ENCODE data around the gene GALNT2. TPM values are rescaled to one million over a fixed set of nuclear protein-coding genes. Genes with fewer than 3 reads are reported as not detected.

The GALNT2 gene
- polyA plus RNA-seq, 3 donors, result 19.6 to 25.6 (median 23.4) TPM

DNA sequence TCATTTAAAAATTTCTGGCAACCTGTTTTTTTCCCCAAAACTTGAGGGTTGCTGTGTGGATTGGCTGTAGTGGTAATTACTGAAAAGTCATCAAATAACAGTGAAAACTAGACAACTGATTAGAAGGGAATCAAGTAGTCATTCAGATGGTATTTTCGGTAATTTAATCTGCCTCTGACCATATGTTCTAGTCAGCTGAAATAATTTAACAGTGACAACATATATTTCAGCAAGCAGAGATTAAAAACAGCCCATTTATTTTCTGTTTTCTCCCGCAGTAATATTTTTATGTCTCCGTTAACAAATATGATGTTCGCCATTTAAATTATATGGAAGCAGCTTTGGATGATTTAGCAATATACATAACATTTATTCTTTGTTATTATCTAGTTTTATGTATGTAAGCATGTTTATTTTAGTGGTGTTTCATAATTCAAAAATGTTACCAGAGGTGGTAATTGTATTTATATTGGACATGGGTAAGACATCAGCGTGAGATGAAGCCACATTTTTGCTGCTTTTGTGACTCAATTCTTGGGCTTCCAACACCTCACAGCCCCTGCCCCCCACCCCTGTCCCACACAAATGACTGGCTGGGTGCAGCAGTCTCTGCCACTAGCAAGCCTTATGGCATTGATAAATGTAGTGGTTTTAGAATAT is 104.4 kb downstream of the GALNT2 start:
- H3K36me3 ChIP-seq (replicated peaks in 1 of 2; ENCODE audit: control insufficient read depth in 1 of 2, insufficient read depth in 2 of 2, low read length in 2 of 2), result no peaks in the 10 kb centered on the region
- no peak overlapping the region for H3K4me2 ChIP-seq (replicated peaks; ENCODE audit: extremely low read depth, low read length, poor library complexity, severe bottlenecking)
- H3K9me3 ChIP-seq (replicated peaks in 1 of 2; ENCODE audit: control insufficient read depth in 1 of 2, insufficient read depth in 1 of 2, low read length in 2 of 2), result no peaks in the 10 kb centered on the region
- peaks cover 91% of the 10 kb centered on the region for H3K79me2 ChIP-seq (ENCODE audit: insufficient read depth, low read length)
- no peaks in the 10 kb centered on the region for H3K27me3 ChIP-seq (ENCODE audit: control insufficient read depth in 2 of 2, insufficient read depth in 2 of 2, low read length in 2 of 2)
- peaks cover 15 to 26% of the 10 kb centered on the region in 2 donors for H3K4me1 ChIP-seq (ENCODE audit: control insufficient read depth in 1 of 2, insufficient read depth in 2 of 2, low read length in 2 of 2)
- H2AFZ ChIP-seq (ENCODE audit: insufficient read depth, low read depth, low read length, poor library complexity, severe bottlenecking), result no peak overlapping the region
- Mint-ChIP-seq H3K27ac (no peak overlapping the region), H3K27me3 (ENCODE audit: low read depth in 3 of 3) (no peaks in the 10 kb centered on the region), H3K9me3 (peaks cover 0 to 6% (median 0%) of the 10 kb centered on the region in 7 donors), H3K36me3 (peaks cover 2 to 5% of the 10 kb centered on the region in 2 donors), H3K4me1 (peaks cover 40% of the 10 kb centered on the region), H3K4me3 (no peak overlapping the region)
- no peak overlapping the region for H3K27ac ChIP-seq (ENCODE audit: low read depth in 1 of 2, low read length in 2 of 2)
- intact Hi-C loops (cut with micrococcal nuclease), result no loop called here
- TF ChIP-seq, protein P1, sequence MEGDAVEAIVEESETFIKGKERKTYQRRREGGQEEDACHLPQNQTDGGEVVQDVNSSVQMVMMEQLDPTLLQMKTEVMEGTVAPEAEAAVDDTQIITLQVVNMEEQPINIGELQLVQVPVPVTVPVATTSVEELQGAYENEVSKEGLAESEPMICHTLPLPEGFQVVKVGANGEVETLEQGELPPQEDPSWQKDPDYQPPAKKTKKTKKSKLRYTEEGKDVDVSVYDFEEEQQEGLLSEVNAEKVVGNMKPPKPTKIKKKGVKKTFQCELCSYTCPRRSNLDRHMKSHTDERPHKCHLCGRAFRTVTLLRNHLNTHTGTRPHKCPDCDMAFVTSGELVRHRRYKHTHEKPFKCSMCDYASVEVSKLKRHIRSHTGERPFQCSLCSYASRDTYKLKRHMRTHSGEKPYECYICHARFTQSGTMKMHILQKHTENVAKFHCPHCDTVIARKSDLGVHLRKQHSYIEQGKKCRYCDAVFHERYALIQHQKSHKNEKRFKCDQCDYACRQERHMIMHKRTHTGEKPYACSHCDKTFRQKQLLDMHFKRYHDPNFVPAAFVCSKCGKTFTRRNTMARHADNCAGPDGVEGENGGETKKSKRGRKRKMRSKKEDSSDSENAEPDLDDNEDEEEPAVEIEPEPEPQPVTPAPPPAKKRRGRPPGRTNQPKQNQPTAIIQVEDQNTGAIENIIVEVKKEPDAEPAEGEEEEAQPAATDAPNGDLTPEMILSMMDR (IDR thresholded peaks at IDR 0.05), result no peak
- H3K9ac ChIP-seq (ENCODE audit: insufficient read depth, low read length, poor library complexity, severe bottlenecking), result no peak overlapping the region
- H3K4me3 ChIP-seq (replicated peaks in 1 of 3; ENCODE audit: low read depth in 2 of 3, low read length in 3 of 3), result no peak overlapping the region
- peaks cover 22% of the 10 kb centered on the region for H4K20me1 ChIP-seq (ENCODE audit: insufficient read depth, low read length)
- no CpG with 5 or more reads among the region's 5 CpGs for WGBS (ENCODE audit: insufficient coverage)
- DNase-seq, result no peak

DNA sequence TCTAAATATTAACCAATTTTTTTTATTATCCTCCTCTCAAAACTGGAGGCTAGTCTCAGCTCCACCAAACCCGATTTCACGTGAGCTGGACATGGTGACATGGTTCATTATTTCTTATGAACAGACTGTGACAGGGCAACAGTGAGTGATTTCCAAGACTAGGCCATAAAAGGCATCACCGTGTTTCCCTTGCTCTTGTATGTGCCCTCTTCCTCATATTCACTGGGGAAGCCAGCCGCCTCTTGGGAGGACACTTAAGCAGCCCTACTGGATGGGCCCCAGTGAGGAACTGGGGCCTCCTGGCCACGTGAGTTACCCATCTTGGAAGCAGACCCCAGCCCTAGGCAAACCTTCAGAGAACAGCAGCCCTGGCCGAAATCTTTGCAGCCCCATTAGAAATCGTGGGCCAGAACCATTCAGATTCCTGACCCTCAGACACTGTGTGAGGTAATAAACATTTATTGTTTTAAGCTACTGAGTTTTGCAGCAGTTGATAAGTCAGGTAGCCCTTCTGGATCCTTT is 105.0 kb downstream of the GALNT2 start:
- peak overlapping the region in 1 of 7 donors; percentile 16 for H3K27ac Mint-ChIP-seq
- H3K4me1 Mint-ChIP-seq, result peaks cover 43% of the 10 kb centered on the region
- no peak overlapping the region for H2AFZ ChIP-seq (ENCODE audit: insufficient read depth, low read depth, low read length, poor library complexity, severe bottlenecking)
- WGBS (ENCODE audit: insufficient coverage), result 76% methylated on average over 5 of the region's 7 CpGs
- H3K9me3 ChIP-seq (replicated peaks in 1 of 2; ENCODE audit: control insufficient read depth in 1 of 2, insufficient read depth in 1 of 2, low read length in 2 of 2), result no peaks in the 10 kb centered on the region
- no peaks in the 10 kb centered on the region for H3K27me3 ChIP-seq (ENCODE audit: control insufficient read depth in 2 of 2, insufficient read depth in 2 of 2, low read length in 2 of 2)
- intact Hi-C loops (cut with micrococcal nuclease), result no loop called here
- H3K9ac ChIP-seq (ENCODE audit: insufficient read depth, low read length, poor library complexity, severe bottlenecking), result no peak overlapping the region
- no peak overlapping the region for H3K4me3 Mint-ChIP-seq
- peaks cover 2 to 5% of the 10 kb centered on the region in 2 donors for H3K36me3 Mint-ChIP-seq
- H4K20me1 ChIP-seq (ENCODE audit: insufficient read depth, low read length), result peaks cover 19% of the 10 kb centered on the region
- H3K27ac ChIP-seq (ENCODE audit: low read depth in 1 of 2, low read length in 2 of 2), result no peak overlapping the region
- DNase-seq, result no peak
- peaks cover 15 to 26% of the 10 kb centered on the region in 2 donors for H3K4me1 ChIP-seq (ENCODE audit: control insufficient read depth in 1 of 2, insufficient read depth in 2 of 2, low read length in 2 of 2)
- H3K36me3 ChIP-seq (replicated peaks in 1 of 2; ENCODE audit: control insufficient read depth in 1 of 2, insufficient read depth in 2 of 2, low read length in 2 of 2), result no peaks in the 10 kb centered on the region
- H3K9me3 Mint-ChIP-seq, result peaks cover 0 to 5% (median 0%) of the 10 kb centered on the region in 7 donors
- peaks cover 87% of the 10 kb centered on the region for H3K79me2 ChIP-seq (ENCODE audit: insufficient read depth, low read length)
- TF ChIP-seq, protein P1 (IDR thresholded peaks at IDR 0.05), result no peak
- no peak overlapping the region for H3K4me2 ChIP-seq (replicated peaks; ENCODE audit: extremely low read depth, low read length, poor library complexity, severe bottlenecking)
- no peak overlapping the region for H3K4me3 ChIP-seq (replicated peaks in 1 of 3; ENCODE audit: low read depth in 2 of 3, low read length in 3 of 3)
- no peaks in the 10 kb centered on the region for H3K27me3 Mint-ChIP-seq (ENCODE audit: low read depth in 3 of 3)

All from CD14-positive monocyte (primary cell).